Liver (tissue), 9 donors: ENCODE results near the gene LAD1. TPM values are rescaled to one million over a fixed set of nuclear protein-coding genes. Genes with fewer than 3 reads are reported as not detected.
A peak's percentile ranks its signal among the peaks of the same experiment; 100 is the strongest.

Experiments used
- DNase-seq: peaks from one replicate; pipeline ENCODE4 v3.0.0-alpha.2; 2017; ENCODE audit warnings: low spot score
- H3K27ac ChIP-seq, 2 donors: one replicate each; pipeline ENCODE4 v1.7.0; 2013; ENCODE audit warnings: inconsistent platforms in 2 of 2, low read length in 2 of 2, control low read depth in 1 of 2, low read depth in 1 of 2, mild to moderate bottlenecking in 1 of 2
- H3K27me3 ChIP-seq, 4 donors: one replicate each; pipeline versions ENCODE4 v1.6.1 to v1.7.0; 2013; ENCODE audit warnings: low read length in 3 of 4, inconsistent platforms in 1 of 4, mild to moderate bottlenecking in 1 of 4, moderate library complexity in 1 of 4; ENCODE audit not compliant: control insufficient read depth in 4 of 4, insufficient read depth in 4 of 4
- H3K36me3 ChIP-seq, 4 donors: one replicate each; pipeline versions ENCODE4 v1.6.1 to v1.7.0; 2013; ENCODE audit warnings: low read length in 3 of 4, mild to moderate bottlenecking in 3 of 4, low read depth in 1 of 4, moderate library complexity in 1 of 4; ENCODE audit not compliant: control insufficient read depth in 4 of 4, insufficient read depth in 3 of 4
- H3K4me1 ChIP-seq, 4 donors: one replicate each; pipeline versions ENCODE4 v1.6.1 to v1.7.0; 2013; ENCODE audit warnings: low read length in 3 of 4, mild to moderate bottlenecking in 3 of 4, moderate library complexity in 1 of 4; ENCODE audit not compliant: control insufficient read depth in 4 of 4, insufficient read depth in 4 of 4
- H3K4me3 ChIP-seq, 3 donors: one replicate each; pipeline versions ENCODE4 v1.6.1 to v1.7.0; 2013; ENCODE audit warnings: low read length in 3 of 3, control low read depth in 1 of 3, low read depth in 1 of 3, mild to moderate bottlenecking in 1 of 3
- H3K9ac ChIP-seq, 2 donors: one replicate each; pipeline ENCODE4 v1.7.0; 2013; ENCODE audit warnings: low read length in 2 of 2, mild to moderate bottlenecking in 2 of 2, moderate library complexity in 2 of 2, control low read depth in 1 of 2, low read depth in 1 of 2
- H3K9me3 ChIP-seq, 4 donors: one replicate each; pipeline versions ENCODE4 v1.6.1 to v1.7.0; 2013; ENCODE audit warnings: low read length in 3 of 4; ENCODE audit not compliant: control insufficient read depth in 4 of 4
- ATF3 ChIP-seq: IDR thresholded peaks from 2 replicates; pipeline ENCODE4 v1.6.1; 2016; ENCODE audit warnings: antibody characterized with exemption
- CTCF ChIP-seq: fragments of 150-350 bp; IDR thresholded peaks from 2 replicates; pipeline ENCODE4 v1.5.1; 2017; ENCODE audit warnings: improper control_type of control experiment, low read depth, low read length; ENCODE audit not compliant: missing input control
- EGR1 ChIP-seq, 2 donors: IDR thresholded peaks; 2 replicates each; pipeline ENCODE4 v1.6.1; 2016 to 2018; ENCODE audit warnings: antibody characterized with exemption in 2 of 2, low read depth in 2 of 2
- FOXA1 ChIP-seq: IDR thresholded peaks from 2 replicates; pipeline ENCODE4 v1.6.1; 2016; ENCODE audit warnings: antibody characterized with exemption
- FOXA2 ChIP-seq: IDR thresholded peaks from 2 replicates; pipeline ENCODE4 v1.6.1; 2016; ENCODE audit warnings: antibody characterized with exemption
- GABPA ChIP-seq, 2 donors: IDR thresholded peaks in 1 of 2; conservative IDR thresholded peaks in 1 of 2; 2 replicates each; pipeline ENCODE4 v1.6.1; 2016; ENCODE audit warnings: antibody characterized with exemption in 2 of 2, mild to moderate bottlenecking in 1 of 2, moderate library complexity in 1 of 2
- HNF4A ChIP-seq, 2 donors: conservative IDR thresholded peaks; 2 replicates each; pipeline ENCODE4 v1.6.1; 2016; ENCODE audit warnings: antibody characterized with exemption in 2 of 2, mild to moderate bottlenecking in 2 of 2
- JUND ChIP-seq, 2 donors: IDR thresholded peaks; 2 replicates each; pipeline ENCODE4 v1.6.1; 2016; ENCODE audit warnings: antibody characterized with exemption in 2 of 2
- MAX ChIP-seq: IDR thresholded peaks from 2 replicates; pipeline ENCODE4 v1.6.1; 2016; ENCODE audit warnings: antibody characterized with exemption
- NR2F2 ChIP-seq: IDR thresholded peaks from 2 replicates; pipeline ENCODE4 v1.6.1; 2016; ENCODE audit warnings: antibody characterized with exemption
- RAD21 ChIP-seq, 2 donors: IDR thresholded peaks; 2 replicates each; pipeline ENCODE4 v1.6.1; 2016; ENCODE audit warnings: antibody characterized with exemption in 2 of 2, mild to moderate bottlenecking in 2 of 2
- REST ChIP-seq: IDR thresholded peaks from 2 replicates; pipeline ENCODE4 v1.6.1; 2016; ENCODE audit warnings: antibody characterized with exemption, mild to moderate bottlenecking
- RXRA ChIP-seq, 2 donors: IDR thresholded peaks; 2 replicates each; pipeline ENCODE4 v1.6.1; 2017 to 2018; ENCODE audit warnings: antibody characterized with exemption in 2 of 2, mild to moderate bottlenecking in 1 of 2
- SP1 ChIP-seq: IDR thresholded peaks from 2 replicates; pipeline ENCODE4 v1.6.1; 2018; ENCODE audit warnings: antibody characterized with exemption, mild to moderate bottlenecking
- TAF1 ChIP-seq: conservative IDR thresholded peaks from 2 replicates; pipeline ENCODE4 v1.6.1; 2016; ENCODE audit warnings: antibody characterized with exemption, mild to moderate bottlenecking
- YY1 ChIP-seq: IDR thresholded peaks from 2 replicates; pipeline ENCODE4 v1.6.1; 2016; ENCODE audit warnings: antibody characterized with exemption, mild to moderate bottlenecking
- ZBTB33 ChIP-seq: IDR thresholded peaks from 2 replicates; pipeline ENCODE4 v1.6.1; 2016; ENCODE audit warnings: antibody characterized with exemption
- WGBS: extraction: QIAGEN DNeasy Blood & Tissue Kit; methylation state at CpG from one replicate; pipeline ENCODE4 v1.1.7; 2013; 5-methylcytosine and 5-hydroxymethylcytosine counted together
- polyA plus RNA-seq, 2 donors: library from polyadenylated mRNA; stranded (reverse) in 1 of 2; unstranded in 1 of 2; fragments of 200-250 nt in 1 of 2; fragments of >200 nt in 1 of 2; fragmentation: Nextera tagmentation in 1 of 2; extraction: Ambion mirVana in 1 of 2; gene quantifications; one replicate each; pipeline versions ENCODE4 v1.2.1 to v1.2.3, GENCODE V29; 2013 to 2015
- total RNA-seq, 2 donors: library from RNA; depleted of rRNA; stranded (reverse); fragments of >200 nt; gene quantifications; one replicate each; pipeline ENCODE4 v1.2.3, GENCODE V29; 2014
- donor health status: healthy.
- donor health status: healthy.
- donor health status: healthy.
- donor health status: healthy.
- donor health status: healthy.

LAD1 gene
- total and polyA plus RNA-seq, 4 donors, result 3.4 to 13.7 (median 8.5) TPM

GRCh38 chr1:201400212-201400851 is 1.2 kb upstream of the LAD1 start:
- no peaks in the 10 kb centered on the region for H3K27me3 ChIP-seq
- 64% methylated on average over 11 of the region's 11 CpGs for WGBS
- peaks cover 23 to 70% (median 47%) of the 10 kb centered on the region in 4 donors for H3K4me1 ChIP-seq
- peak overlapping the region; percentile 84 to 87 for H3K27ac ChIP-seq
- TF ChIP-seq HNF4A (conservative IDR thresholded peaks at IDR 0.05) (no peak), ZBTB33 (no peak), FOXA1 (no peak), CTCF (no peak), GABPA (IDR thresholded peaks at IDR 0.05 in 1 of 2, conservative IDR thresholded peaks at IDR 0.05 in 1 of 2) (no peak), YY1 (no peak)
- DNase-seq, result no peak
- peaks cover 0 to 3% (median 0%) of the 10 kb centered on the region in 4 donors for H3K36me3 ChIP-seq
- peak overlapping the region in 1 of 2 donors; percentile 47 for H3K9ac ChIP-seq
- peak overlapping the region in 1 of 3 donors; percentile 46 for H3K4me3 ChIP-seq
- H3K9me3 ChIP-seq, result no peaks in the 10 kb centered on the region

DNA sequence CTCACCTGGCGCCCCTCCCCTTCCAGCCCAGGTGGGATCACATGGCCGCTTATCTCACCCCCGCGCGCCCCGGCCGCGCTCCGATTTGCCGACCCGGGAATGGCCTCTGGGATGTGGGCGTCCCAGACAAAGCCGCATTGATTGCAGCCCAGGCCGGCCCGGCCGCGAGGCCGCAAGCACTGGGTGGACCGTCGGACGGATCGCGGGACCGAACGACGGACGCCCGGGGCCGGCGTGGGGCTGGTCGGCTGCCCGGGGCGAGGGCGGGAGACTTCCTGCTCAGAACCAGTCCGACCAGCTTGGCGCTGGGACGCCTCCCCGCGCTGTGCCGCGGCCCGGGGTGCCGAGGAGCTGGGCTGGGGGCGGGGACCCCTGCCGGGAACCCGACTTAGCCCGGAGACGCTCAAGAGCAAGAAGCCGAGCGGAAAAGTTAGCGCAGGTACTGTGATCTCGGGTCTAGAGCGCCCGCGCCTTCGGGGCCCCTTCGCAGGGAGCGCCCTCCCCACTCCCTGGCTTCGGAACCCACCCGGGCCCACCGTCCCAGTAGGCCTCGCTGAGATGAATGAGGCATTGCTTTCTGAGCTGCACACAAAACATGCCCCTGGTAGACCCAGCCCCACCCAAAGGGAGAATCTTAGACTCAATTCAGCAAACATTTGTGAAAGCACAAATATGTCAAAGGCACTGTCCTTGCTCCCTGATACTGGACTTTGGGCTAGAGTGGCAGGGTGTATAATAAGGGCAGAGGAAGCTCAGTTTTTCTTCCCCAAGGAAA is 415 bp upstream of the LAD1 start:
- Histone ChIP-seq H3K4me1 (peaks cover 19 to 64% (median 46%) of the 10 kb centered on the region in 4 donors), H3K4me3 (peak overlapping the region; percentile 46 to 72 (median 53)), H3K36me3 (peaks cover 0 to 3% (median 0%) of the 10 kb centered on the region in 4 donors), H3K27ac (peak overlapping the region; percentile 84 to 87), H3K27me3 (no peaks in the 10 kb centered on the region), H3K9me3 (no peaks in the 10 kb centered on the region), H3K9ac (peak overlapping the region in 1 of 2 donors; percentile 47)
- 4% methylated on average over 62 of the region's 62 CpGs for WGBS
- peak; percentile 66 for DNase-seq
- TF ChIP-seq MAX (no peak), ATF3 (no peak), FOXA1 (no peak), GABPA (IDR thresholded peaks at IDR 0.05 in 1 of 2, conservative IDR thresholded peaks at IDR 0.05 in 1 of 2) (no peak), ZBTB33 (no peak), REST (peak; percentile 22), JUND (IDR thresholded peaks at IDR 0.05) (peak in 1 of 2 donors; percentile 40), CTCF (no peak), NR2F2 (no peak), EGR1 (IDR thresholded peaks at IDR 0.05; ENCODE audit: low read depth in 2 of 2) (peak in 1 of 2 donors; percentile 77), RXRA (IDR thresholded peaks at IDR 0.05) (peak; percentile 65 to 77), HNF4A (conservative IDR thresholded peaks at IDR 0.05) (peak; percentile 95 to 98), SP1 (peak; percentile 70), TAF1 (no peak), FOXA2 (no peak), RAD21 (IDR thresholded peaks at IDR 0.05) (no peak), YY1 (peak; percentile 83)
